Panc1 (cell line): ENCODE measurements around the gene VIPR2. TPM values are rescaled to one million over a fixed set of nuclear protein-coding genes. Genes with fewer than 3 reads are reported as not detected.
A peak's percentile ranks its signal among the peaks of the same experiment; 100 is the strongest.

Experiments
- ATAC-seq: fragments of 200-7000 bp; cut with Tn5 transposase; 2 replicates; pipeline ENCODE4 v1.9.1; 2020; ENCODE audit warnings: mild to moderate bottlenecking, moderate library complexity
- BruUV-seq: library from RNA; stranded (reverse); fragments of 400-500 nt; replicated peaks from 2 replicates; lab custom pipeline; 2021; lab: Mats Ljungman, UMichigan
- CTCF ChIA-PET: fragments of 300-600 bp; sonication (Branson Sonifier 250); formaldehyde crosslinking; loops from one replicate; lab custom pipeline; 2022; ENCODE audit warnings: antibody characterized with exemption; lab: Charles Lee
- POLR2A ChIA-PET: fragments of 300-600 bp; sonication (Branson Sonifier 250); formaldehyde crosslinking; loops from one replicate; lab custom pipeline; 2022; ENCODE audit warnings: antibody characterized with exemption; lab: Charles Lee
- DNase-seq: peaks from one replicate; pipeline ENCODE4 v3.0.0-alpha.2; 2010; ENCODE audit warnings: low read depth, low spot score
- H3K27ac ChIP-seq: 2 replicates; pipeline ENCODE4 v1.5.1; 2011; ENCODE audit warnings: mild to moderate bottlenecking, low read length, inconsistent platforms
- H3K27me3 ChIP-seq: fragments of 200-500 bp; sonication (Bioruptor generic); 2 replicates; pipeline ENCODE4 v1.6.0; 2014; ENCODE audit warnings: low read length, inconsistent platforms; ENCODE audit not compliant: control insufficient read depth, insufficient read depth
- H3K36me3 ChIP-seq: fragments of 200-500 bp; sonication (Bioruptor generic); 2 replicates; pipeline ENCODE4 v1.5.1; 2014; ENCODE audit warnings: inconsistent platforms, mild to moderate bottlenecking, low read length, moderate library complexity; ENCODE audit not compliant: control insufficient read depth, insufficient read depth
- H3K4me1 ChIP-seq: 2 replicates; pipeline ENCODE4 v1.5.1; 2011; ENCODE audit warnings: inconsistent platforms, mild to moderate bottlenecking, low read length, moderate library complexity; ENCODE audit not compliant: control insufficient read depth, insufficient read depth
- H3K4me3 ChIP-seq, 2 experiments: 2 replicates each; pipeline ENCODE4 v1.5.1; 2011 to 2012; ENCODE audit warnings: low read depth in 2 of 2, low read length in 2 of 2, mild to moderate bottlenecking in 2 of 2, inconsistent platforms in 1 of 2, moderate library complexity in 1 of 2
- H3K9me3 ChIP-seq: fragments of 200-500 bp; sonication (Bioruptor generic); 2 replicates; pipeline ENCODE4 v1.5.1; 2014; ENCODE audit warnings: low read depth, mild to moderate bottlenecking, inconsistent platforms, low read length, moderate library complexity; ENCODE audit not compliant: control insufficient read depth, insufficient read depth
- POLR2AphosphoS5 ChIP-seq: IDR thresholded peaks from 2 replicates; pipeline ENCODE4 v1.6.1; 2012; ENCODE audit warnings: mild to moderate bottlenecking, low read depth, low read length, moderate library complexity
- SIN3A ChIP-seq: IDR thresholded peaks from 2 replicates; pipeline ENCODE4 v1.6.1; 2012; ENCODE audit warnings: low read depth, mild to moderate bottlenecking, low read length, moderate library complexity, borderline replicate concordance; ENCODE audit not compliant: insufficient read depth
- TCF7L2 ChIP-seq: IDR thresholded peaks from 2 replicates; pipeline ENCODE4 v1.6.1; 2011; ENCODE audit warnings: mild to moderate bottlenecking, low read depth, low read length, inconsistent platforms
- in situ Hi-C: cut with HindIII; loops from 2 replicates; pipeline ENCODE4 v1.10.0; 2016; ENCODE audit warnings: low sequenced_read_pairs, low pct_unique_long_range_greater_than_20kb
- intact Hi-C: fragments of 100-400 bp; cut with micrococcal nuclease; formaldehyde crosslinking; loops from one replicate; pipeline ENCODE4 v1.10.0; 2022; ENCODE audit not compliant: unreplicated experiment
- total RNA-seq: library from RNA; stranded (reverse); gene quantifications from one replicate; pipeline ENCODE4 v1.2.1, GENCODE V29; 2021; ENCODE audit not compliant: unreplicated experiment
- TF ChIP-seq, protein P1 (sequence below): fragments of 450-650 bp; IDR thresholded peaks from 2 replicates; pipeline ENCODE4 v1.5.1; 2017; ENCODE audit warnings: mild to moderate bottlenecking
- TF ChIP-seq, protein P2 (sequence below), 2 experiments: IDR thresholded peaks; 2 replicates each; pipeline ENCODE4 v1.6.1; 2011 to 2012; ENCODE audit warnings: low read depth in 2 of 2, control low read depth in 1 of 2, low read length in 1 of 2, mild to moderate bottlenecking in 1 of 2, moderate library complexity in 1 of 2; ENCODE audit not compliant: insufficient read depth in 1 of 2

Gene VIPR2
- total RNA-seq, 1 experiment from 2014 or later, result not detected

DNA sequence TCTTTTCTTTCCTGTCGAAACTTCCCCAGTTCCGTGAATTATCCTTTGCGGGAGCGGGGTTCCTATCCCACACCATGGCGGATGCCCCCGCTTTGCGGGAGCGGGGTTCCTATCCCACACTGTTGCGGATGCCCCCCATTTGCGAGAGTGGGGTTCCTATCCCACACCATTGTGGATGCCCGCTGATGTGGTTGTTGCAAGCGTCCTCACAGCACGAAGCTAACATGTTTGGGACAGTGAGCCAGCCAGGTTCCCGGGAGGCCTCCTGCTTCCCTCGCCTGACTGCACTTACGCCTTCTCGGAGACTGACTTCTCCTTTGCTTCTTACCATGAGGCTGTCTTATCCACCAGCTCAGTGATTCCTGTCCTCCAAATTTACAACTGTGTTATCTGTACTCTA is 134.7 kb downstream of the VIPR2 start:
- no TSS peak for BruUV-seq
- in situ Hi-C loops (no loop called here), intact Hi-C loops (no loop called here)
- Histone ChIP-seq H3K36me3 (no peaks in the 10 kb centered on the region), H3K27ac (peak overlapping the region; percentile 23; the same call in 1 of the 2 replicates), H3K27me3 (no peaks in the 10 kb centered on the region), H3K4me3 (no peak overlapping the region), H3K9me3 (no peaks in the 10 kb centered on the region), H3K4me1 (peaks cover 41% of the 10 kb centered on the region)
- DNase-seq (no peak), ATAC-seq (no peak)
- ChIA-PET CTCF (no interaction called here), POLR2A (no interaction called here)
- TF ChIP-seq, protein P1, sequence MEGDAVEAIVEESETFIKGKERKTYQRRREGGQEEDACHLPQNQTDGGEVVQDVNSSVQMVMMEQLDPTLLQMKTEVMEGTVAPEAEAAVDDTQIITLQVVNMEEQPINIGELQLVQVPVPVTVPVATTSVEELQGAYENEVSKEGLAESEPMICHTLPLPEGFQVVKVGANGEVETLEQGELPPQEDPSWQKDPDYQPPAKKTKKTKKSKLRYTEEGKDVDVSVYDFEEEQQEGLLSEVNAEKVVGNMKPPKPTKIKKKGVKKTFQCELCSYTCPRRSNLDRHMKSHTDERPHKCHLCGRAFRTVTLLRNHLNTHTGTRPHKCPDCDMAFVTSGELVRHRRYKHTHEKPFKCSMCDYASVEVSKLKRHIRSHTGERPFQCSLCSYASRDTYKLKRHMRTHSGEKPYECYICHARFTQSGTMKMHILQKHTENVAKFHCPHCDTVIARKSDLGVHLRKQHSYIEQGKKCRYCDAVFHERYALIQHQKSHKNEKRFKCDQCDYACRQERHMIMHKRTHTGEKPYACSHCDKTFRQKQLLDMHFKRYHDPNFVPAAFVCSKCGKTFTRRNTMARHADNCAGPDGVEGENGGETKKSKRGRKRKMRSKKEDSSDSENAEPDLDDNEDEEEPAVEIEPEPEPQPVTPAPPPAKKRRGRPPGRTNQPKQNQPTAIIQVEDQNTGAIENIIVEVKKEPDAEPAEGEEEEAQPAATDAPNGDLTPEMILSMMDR, result no peak
- TF ChIP-seq POLR2AphosphoS5, result no peak
- no peak for TF ChIP-seq TCF7L2

DNA sequence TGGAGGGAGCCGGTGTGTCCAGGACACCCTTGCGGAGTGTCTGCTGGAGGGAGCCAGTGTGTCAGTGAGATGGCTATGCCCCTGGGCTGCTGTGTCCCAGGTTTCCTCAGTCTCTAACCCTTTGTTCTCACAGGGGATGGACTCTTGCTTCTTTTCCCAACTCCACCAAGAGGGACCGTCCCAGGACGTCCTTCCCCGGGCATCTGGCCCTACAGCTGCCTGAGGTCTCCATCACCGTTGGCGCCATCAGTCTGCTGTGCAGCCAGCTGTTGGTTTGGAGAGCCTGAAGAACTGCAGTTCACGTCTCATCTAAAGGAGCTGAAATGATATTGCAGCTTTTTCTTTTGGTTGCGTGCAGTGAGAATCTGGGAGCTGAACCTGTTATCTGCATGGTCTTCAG is 136.2 kb downstream of the VIPR2 start:
- Histone ChIP-seq H3K27me3 (no peaks in the 10 kb centered on the region), H3K36me3 (no peaks in the 10 kb centered on the region), H3K4me1 (peaks cover 26% of the 10 kb centered on the region), H3K27ac (peak overlapping the region; percentile 34; the same call in 1 of the 2 replicates), H3K4me3 (no peak overlapping the region), H3K9me3 (no peaks in the 10 kb centered on the region)
- CTCF ChIA-PET, result no interaction called here
- in situ Hi-C loops (no loop called here), intact Hi-C loops (no loop called here)
- POLR2A ChIA-PET, result no interaction called here
- DNase-seq (no peak), ATAC-seq (no peak)
- BruUV-seq, result no TSS peak
- no peak for TF ChIP-seq POLR2AphosphoS5
- TF ChIP-seq, protein P2, sequence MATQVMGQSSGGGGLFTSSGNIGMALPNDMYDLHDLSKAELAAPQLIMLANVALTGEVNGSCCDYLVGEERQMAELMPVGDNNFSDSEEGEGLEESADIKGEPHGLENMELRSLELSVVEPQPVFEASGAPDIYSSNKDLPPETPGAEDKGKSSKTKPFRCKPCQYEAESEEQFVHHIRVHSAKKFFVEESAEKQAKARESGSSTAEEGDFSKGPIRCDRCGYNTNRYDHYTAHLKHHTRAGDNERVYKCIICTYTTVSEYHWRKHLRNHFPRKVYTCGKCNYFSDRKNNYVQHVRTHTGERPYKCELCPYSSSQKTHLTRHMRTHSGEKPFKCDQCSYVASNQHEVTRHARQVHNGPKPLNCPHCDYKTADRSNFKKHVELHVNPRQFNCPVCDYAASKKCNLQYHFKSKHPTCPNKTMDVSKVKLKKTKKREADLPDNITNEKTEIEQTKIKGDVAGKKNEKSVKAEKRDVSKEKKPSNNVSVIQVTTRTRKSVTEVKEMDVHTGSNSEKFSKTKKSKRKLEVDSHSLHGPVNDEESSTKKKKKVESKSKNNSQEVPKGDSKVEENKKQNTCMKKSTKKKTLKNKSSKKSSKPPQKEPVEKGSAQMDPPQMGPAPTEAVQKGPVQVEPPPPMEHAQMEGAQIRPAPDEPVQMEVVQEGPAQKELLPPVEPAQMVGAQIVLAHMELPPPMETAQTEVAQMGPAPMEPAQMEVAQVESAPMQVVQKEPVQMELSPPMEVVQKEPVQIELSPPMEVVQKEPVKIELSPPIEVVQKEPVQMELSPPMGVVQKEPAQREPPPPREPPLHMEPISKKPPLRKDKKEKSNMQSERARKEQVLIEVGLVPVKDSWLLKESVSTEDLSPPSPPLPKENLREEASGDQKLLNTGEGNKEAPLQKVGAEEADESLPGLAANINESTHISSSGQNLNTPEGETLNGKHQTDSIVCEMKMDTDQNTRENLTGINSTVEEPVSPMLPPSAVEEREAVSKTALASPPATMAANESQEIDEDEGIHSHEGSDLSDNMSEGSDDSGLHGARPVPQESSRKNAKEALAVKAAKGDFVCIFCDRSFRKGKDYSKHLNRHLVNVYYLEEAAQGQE (IDR thresholded peaks at IDR 0.05; ENCODE audit: insufficient read depth in 1 of 2, low read depth in 2 of 2, low read length in 1 of 2), result no peak
- no peak for TF ChIP-seq SIN3A
- TF ChIP-seq TCF7L2, result no peak
- TF ChIP-seq, protein P1, result no peak
